ENCODE measurements around the gene KRTAP1-4. TPM values are rescaled to one million over a fixed set of nuclear protein-coding genes. Genes with fewer than 3 reads are reported as not detected.

KRTAP1-4 gene
- total RNA-seq, 2 experiments from 2014 or later: not detected

DNA sequence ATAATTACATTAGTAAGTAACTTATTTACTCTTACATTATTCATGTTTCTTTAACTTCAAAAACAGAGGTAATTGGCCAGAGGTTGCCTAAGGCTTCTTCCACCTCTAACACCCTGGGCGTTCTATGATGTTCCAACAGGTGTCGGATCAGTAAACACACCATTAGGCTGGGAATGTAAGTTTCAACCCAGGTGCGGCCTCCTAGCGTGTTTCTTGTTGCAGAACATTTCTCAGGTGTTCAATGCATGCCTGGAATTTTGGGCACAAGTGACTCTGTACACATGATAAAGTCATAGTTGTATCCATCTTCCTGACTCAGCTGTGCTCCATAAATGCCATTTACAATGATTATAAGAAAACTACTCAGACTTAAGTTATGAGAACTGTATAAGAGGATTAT, 24.0 kb upstream of the KRTAP1-4 start:
- Histone ChIP-seq H3K4me1 (ENCODE audit: insufficient read depth, low read length, poor library complexity, severe bottlenecking) (no peaks in the 10 kb centered on the region), H3K9me2 (ENCODE audit: insufficient read depth, low read length) (no peaks in the 10 kb centered on the region), H3K9me3 (ENCODE audit: low read length) (no peaks in the 10 kb centered on the region), H3K4me2 (ENCODE audit: low read length) (no peak overlapping the region), H2AFZ (ENCODE audit: low read length) (no peak overlapping the region), H3K4me3 (ENCODE audit: low read depth, low read length, poor library complexity, severe bottlenecking) (no peak overlapping the region), H3K79me2 (ENCODE audit: insufficient read depth, low read depth, low read length) (no peaks in the 10 kb centered on the region), H3K36me3 (ENCODE audit: insufficient read depth, low read length) (no peaks in the 10 kb centered on the region), H3K27ac (ENCODE audit: low read depth, low read length, poor library complexity, severe bottlenecking) (no peak overlapping the region), H4K20me1 (ENCODE audit: insufficient read depth, low read length) (no peaks in the 10 kb centered on the region)
- DNase-seq (ENCODE audit: low spot score): no peak
- no TSS peak for BruUV-seq (replicated peaks)
- ChIA-PET CTCF (ENCODE audit: unreplicated experiment) (no interaction called here), POLR2A (no interaction called here)
- TF ChIP-seq EZH2phosphoT487 (IDR thresholded peaks at IDR 0.05; ENCODE audit: borderline replicate concordance, low read depth, low read length) (no peak), CTCF (conservative IDR thresholded peaks at IDR 0.05; ENCODE audit: low read length) (no peak)
- intact Hi-C loops (cut with micrococcal nuclease; ENCODE audit: unreplicated experiment): no loop called here

GRCh38 chr17:41052566-41052965, 22.6 kb upstream of the KRTAP1-4 start:
- Histone ChIP-seq H3K79me2 (ENCODE audit: insufficient read depth, low read depth, low read length) (no peaks in the 10 kb centered on the region), H3K9me3 (ENCODE audit: low read length) (no peaks in the 10 kb centered on the region), H3K4me1 (ENCODE audit: insufficient read depth, low read length, poor library complexity, severe bottlenecking) (no peaks in the 10 kb centered on the region), H3K4me2 (ENCODE audit: low read length) (no peak overlapping the region), H3K4me3 (ENCODE audit: low read depth, low read length, poor library complexity, severe bottlenecking) (no peak overlapping the region), H3K9me2 (ENCODE audit: insufficient read depth, low read length) (no peaks in the 10 kb centered on the region), H4K20me1 (ENCODE audit: insufficient read depth, low read length) (no peaks in the 10 kb centered on the region), H2AFZ (ENCODE audit: low read length) (no peak overlapping the region), H3K36me3 (ENCODE audit: insufficient read depth, low read length) (no peaks in the 10 kb centered on the region), H3K27ac (ENCODE audit: low read depth, low read length, poor library complexity, severe bottlenecking) (no peak overlapping the region)
- no TSS peak for BruUV-seq (replicated peaks)
- intact Hi-C loops (cut with micrococcal nuclease; ENCODE audit: unreplicated experiment): no loop called here
- ChIA-PET POLR2A (no interaction called here), CTCF (ENCODE audit: unreplicated experiment) (no interaction called here)
- TF ChIP-seq EZH2phosphoT487 (IDR thresholded peaks at IDR 0.05; ENCODE audit: borderline replicate concordance, low read depth, low read length): no peak
- TF ChIP-seq CTCF (conservative IDR thresholded peaks at IDR 0.05; ENCODE audit: low read length): no peak
- DNase-seq (ENCODE audit: low spot score): no peak

DNA sequence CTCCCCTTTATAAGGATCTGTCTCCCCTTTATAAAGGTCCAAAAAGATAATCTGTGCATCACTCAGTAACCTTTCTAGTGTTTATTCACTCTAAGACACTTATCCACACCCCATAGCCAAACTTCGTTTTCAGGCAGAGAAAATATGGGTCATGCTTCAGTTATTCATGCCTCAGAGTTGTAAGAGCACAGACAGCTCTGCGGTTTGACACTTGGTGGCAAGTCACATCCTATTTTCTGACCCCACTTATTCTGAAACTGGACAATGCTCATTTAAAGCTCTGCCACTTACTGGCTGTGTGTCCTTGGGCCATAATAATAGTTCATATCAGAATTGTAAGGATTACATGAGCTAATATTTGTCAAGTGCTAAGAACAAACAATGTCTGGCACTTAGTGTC, 19.1 kb upstream of the KRTAP1-4 start:
- no peak overlapping the region for H3K4me3 ChIP-seq (ENCODE audit: low read depth, low read length, poor library complexity, severe bottlenecking)

More for the DNA sequence above, 19.1 kb upstream of the KRTAP1-4 start:
- CTCF ChIA-PET (ENCODE audit: unreplicated experiment): no interaction called here
- no TSS peak for BruUV-seq (replicated peaks)
- intact Hi-C loops (cut with micrococcal nuclease; ENCODE audit: unreplicated experiment): no loop called here
- Histone ChIP-seq H3K27ac (ENCODE audit: low read depth, low read length, poor library complexity, severe bottlenecking) (no peak overlapping the region), H3K36me3 (ENCODE audit: insufficient read depth, low read length) (no peaks in the 10 kb centered on the region), H3K9me3 (ENCODE audit: low read length) (no peaks in the 10 kb centered on the region), H3K4me1 (ENCODE audit: insufficient read depth, low read length, poor library complexity, severe bottlenecking) (no peaks in the 10 kb centered on the region), H4K20me1 (ENCODE audit: insufficient read depth, low read length) (no peaks in the 10 kb centered on the region), H3K9me2 (ENCODE audit: insufficient read depth, low read length) (no peaks in the 10 kb centered on the region), H3K4me2 (ENCODE audit: low read length) (no peak overlapping the region), H2AFZ (ENCODE audit: low read length) (no peak overlapping the region), H3K79me2 (ENCODE audit: insufficient read depth, low read depth, low read length) (no peaks in the 10 kb centered on the region)
- TF ChIP-seq EZH2phosphoT487 (IDR thresholded peaks at IDR 0.05; ENCODE audit: borderline replicate concordance, low read depth, low read length) (no peak), CTCF (conservative IDR thresholded peaks at IDR 0.05; ENCODE audit: low read length) (no peak)
- no peak for DNase-seq (ENCODE audit: low spot score)
- POLR2A ChIA-PET: no interaction called here

All from OCI-LY7 (cell line).